ENCODE measurements around the gene TEX50.
"Not testable (repeated sequence)": the region's sequence is repeated elsewhere in the genome, so short reads cannot be mapped to it uniquely, and the experiment has no call there.

GRCh38 chr1:173685121-173685520, 50.0 kb downstream of the TEX50 start:
- TF ChIP-seq, protein P1, sequence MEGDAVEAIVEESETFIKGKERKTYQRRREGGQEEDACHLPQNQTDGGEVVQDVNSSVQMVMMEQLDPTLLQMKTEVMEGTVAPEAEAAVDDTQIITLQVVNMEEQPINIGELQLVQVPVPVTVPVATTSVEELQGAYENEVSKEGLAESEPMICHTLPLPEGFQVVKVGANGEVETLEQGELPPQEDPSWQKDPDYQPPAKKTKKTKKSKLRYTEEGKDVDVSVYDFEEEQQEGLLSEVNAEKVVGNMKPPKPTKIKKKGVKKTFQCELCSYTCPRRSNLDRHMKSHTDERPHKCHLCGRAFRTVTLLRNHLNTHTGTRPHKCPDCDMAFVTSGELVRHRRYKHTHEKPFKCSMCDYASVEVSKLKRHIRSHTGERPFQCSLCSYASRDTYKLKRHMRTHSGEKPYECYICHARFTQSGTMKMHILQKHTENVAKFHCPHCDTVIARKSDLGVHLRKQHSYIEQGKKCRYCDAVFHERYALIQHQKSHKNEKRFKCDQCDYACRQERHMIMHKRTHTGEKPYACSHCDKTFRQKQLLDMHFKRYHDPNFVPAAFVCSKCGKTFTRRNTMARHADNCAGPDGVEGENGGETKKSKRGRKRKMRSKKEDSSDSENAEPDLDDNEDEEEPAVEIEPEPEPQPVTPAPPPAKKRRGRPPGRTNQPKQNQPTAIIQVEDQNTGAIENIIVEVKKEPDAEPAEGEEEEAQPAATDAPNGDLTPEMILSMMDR (IDR thresholded peaks at IDR 0.05; ENCODE audit: extremely low read depth in 1 of 2, insufficient read depth in 1 of 2, low read depth in 1 of 2, low read length in 2 of 2), result not testable (repeated sequence)
- not testable (repeated sequence) for TF ChIP-seq POLR2A (IDR thresholded peaks at IDR 0.05; ENCODE audit: low read depth, low read length); POLR2AphosphoS5 (IDR thresholded peaks at IDR 0.05; ENCODE audit: insufficient read depth, low read depth, low read length); JUN (IDR thresholded peaks at IDR 0.05; ENCODE audit: borderline replicate concordance, insufficient read depth, insufficient read length, low read depth); EZH2 (IDR thresholded peaks at IDR 0.05; ENCODE audit: borderline replicate concordance, low read depth, low read length, severe bottlenecking); GATA2 (IDR thresholded peaks at IDR 0.05; ENCODE audit: insufficient read depth, insufficient read length, low read depth, low read length)
- TF ChIP-seq, protein P2, sequence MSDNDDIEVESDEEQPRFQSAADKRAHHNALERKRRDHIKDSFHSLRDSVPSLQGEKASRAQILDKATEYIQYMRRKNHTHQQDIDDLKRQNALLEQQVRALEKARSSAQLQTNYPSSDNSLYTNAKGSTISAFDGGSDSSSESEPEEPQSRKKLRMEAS (IDR thresholded peaks at IDR 0.05; ENCODE audit: insufficient read depth, insufficient read length), result not testable (repeated sequence)
